BLaER1 (cell line): ENCODE measurements around the gene KCNA5.
A peak's percentile ranks its signal among the peaks of the same experiment; 100 is the strongest.

Source experiments
- H3K27ac ChIP-seq: shearing (Covaris generic); formaldehyde crosslinking; 2 replicates; pipeline ENCODE4 v1.8.1; 2022
- H3K27me3 ChIP-seq: shearing (Covaris generic); formaldehyde crosslinking; 2 replicates; pipeline ENCODE4 v1.8.1; 2022
- H3K36me3 ChIP-seq: shearing (Covaris generic); formaldehyde crosslinking; 2 replicates; pipeline ENCODE4 v1.8.1; 2022
- H3K4me1 ChIP-seq: shearing (Covaris generic); formaldehyde crosslinking; 2 replicates; pipeline ENCODE4 v1.8.1; 2022
- H3K4me2 ChIP-seq: shearing (Covaris generic); formaldehyde crosslinking; 2 replicates; pipeline ENCODE4 v1.8.1; 2022
- H3K4me3 ChIP-seq: shearing (Covaris generic); formaldehyde crosslinking; 2 replicates; pipeline ENCODE4 v1.8.1; 2022
- H3K9ac ChIP-seq: shearing (Covaris generic); formaldehyde crosslinking; 2 replicates; pipeline ENCODE4 v1.8.1; 2022
- H3K9me3 ChIP-seq: shearing (Covaris generic); formaldehyde crosslinking; 2 replicates; pipeline ENCODE4 v1.8.1; 2022
- H4K20me1 ChIP-seq: shearing (Covaris generic); formaldehyde crosslinking; 2 replicates; pipeline ENCODE4 v1.8.1; 2022
- Cebpa-rat ChIP-seq: shearing (Covaris generic); IDR thresholded peaks from 2 replicates; pipeline ENCODE4 v1.8.1; 2022

Gene KCNA5

GRCh38 chr12:5037795-5038357 lies 5.8 kb upstream of the KCNA5 start:
- H3K27me3 ChIP-seq, result no peaks in the 10 kb centered on the region

GRCh38 chr12:5038781-5039311 lies 4.8 kb upstream of the KCNA5 start:
- Histone ChIP-seq H3K4me1 (peaks cover 56% of the 10 kb centered on the region), H4K20me1 (no peaks in the 10 kb centered on the region), H3K36me3 (no peaks in the 10 kb centered on the region), H3K9ac (no peak overlapping the region), H3K4me2 (0 out of 2 replicates have a peak overlapping the region, but pooled peaks have one; percentile 10), H3K9me3 (no peaks in the 10 kb centered on the region), H3K27ac (no peak overlapping the region), H3K27me3 (no peaks in the 10 kb centered on the region), H3K4me3 (no peak overlapping the region)
- TF ChIP-seq Cebpa-rat, result no peak

More at GRCh38 chr12:5037795-5038357, 5.8 kb upstream of the KCNA5 start:
- Histone ChIP-seq H3K4me3 (no peak overlapping the region), H3K4me1 (peaks cover 51% of the 10 kb centered on the region), H3K9me3 (no peaks in the 10 kb centered on the region), H3K36me3 (no peaks in the 10 kb centered on the region), H4K20me1 (no peaks in the 10 kb centered on the region), H3K9ac (no peak overlapping the region), H3K4me2 (no peak overlapping the region), H3K27ac (no peak overlapping the region)
- no peak for TF ChIP-seq Cebpa-rat

GRCh38 chr12:5039815-5040214 lies 3.9 kb upstream of the KCNA5 start:
- H3K4me3 ChIP-seq, result no peak overlapping the region
- H3K27me3 ChIP-seq, result no peaks in the 10 kb centered on the region
- no peaks in the 10 kb centered on the region for H3K36me3 ChIP-seq
- H3K9me3 ChIP-seq, result peaks cover 6% of the 10 kb centered on the region
- peak overlapping the region; percentile 37; the same call in 1 of the 2 replicates for H3K4me2 ChIP-seq
- H3K4me1 ChIP-seq, result peaks cover 58% of the 10 kb centered on the region
- no peak for TF ChIP-seq Cebpa-rat
- no peak overlapping the region for H3K27ac ChIP-seq
- H3K9ac ChIP-seq, result no peak overlapping the region
- no peaks in the 10 kb centered on the region for H4K20me1 ChIP-seq

- Histone ChIP-seq H3K27me3 (no peaks in the 10 kb centered on the region), H3K4me2 (peak overlapping the region; percentile 37; the same call in 1 of the 2 replicates)
- TF ChIP-seq Cebpa-rat, result no peak
Observed at GRCh38 chr12:5040368-5040767, 3.3 kb upstream of the KCNA5 start.

GRCh38 chr12:5044420-5045295 lies 979 bp downstream of the KCNA5 start:
- Histone ChIP-seq H3K4me3 (peak overlapping the region; percentile 62), H3K27ac (peak overlapping the region; percentile 74), H3K9me3 (peaks cover 10% of the 10 kb centered on the region), H3K27me3 (no peaks in the 10 kb centered on the region), H3K36me3 (no peaks in the 10 kb centered on the region), H3K4me1 (peaks cover 96% of the 10 kb centered on the region), H4K20me1 (no peaks in the 10 kb centered on the region), H3K9ac (peak overlapping the region; percentile 54), H3K4me2 (peak overlapping the region; percentile 91)
- no peak for TF ChIP-seq Cebpa-rat

More at GRCh38 chr12:5040368-5040767, 3.3 kb upstream of the KCNA5 start:
- Histone ChIP-seq H3K9ac (no peak overlapping the region), H3K4me1 (peaks cover 61% of the 10 kb centered on the region), H3K4me3 (no peak overlapping the region), H3K27ac (no peak overlapping the region), H4K20me1 (no peaks in the 10 kb centered on the region), H3K36me3 (no peaks in the 10 kb centered on the region), H3K9me3 (peaks cover 10% of the 10 kb centered on the region)

- H3K4me3 ChIP-seq, result no peak overlapping the region
- peak overlapping the region; percentile 25; the same call in 1 of the 2 replicates for H3K9ac ChIP-seq
- no peaks in the 10 kb centered on the region for H3K27me3 ChIP-seq
- no peak for TF ChIP-seq Cebpa-rat
- H3K4me1 ChIP-seq, result peaks cover 96% of the 10 kb centered on the region
- H3K4me2 ChIP-seq, result peak overlapping the region; percentile 85
- H3K36me3 ChIP-seq, result no peaks in the 10 kb centered on the region
- peaks cover 10% of the 10 kb centered on the region for H3K9me3 ChIP-seq
- 0 out of 2 replicates have a peak overlapping the region, but pooled peaks have one; percentile 35 for H3K27ac ChIP-seq
- H4K20me1 ChIP-seq, result no peaks in the 10 kb centered on the region
Observed at GRCh38 chr12:5047094-5047493, 3.4 kb downstream of the KCNA5 start.

GRCh38 chr12:5047729-5048128 lies 4.0 kb downstream of the KCNA5 start:
- no peaks in the 10 kb centered on the region for H3K27me3 ChIP-seq
- H3K9ac ChIP-seq, result no peak overlapping the region
- H3K4me1 ChIP-seq, result peaks cover 96% of the 10 kb centered on the region
- no peak overlapping the region for H3K27ac ChIP-seq
- H3K4me2 ChIP-seq, result peak overlapping the region; percentile 85
- peaks cover 10% of the 10 kb centered on the region for H3K9me3 ChIP-seq
- TF ChIP-seq Cebpa-rat, result no peak
- H3K4me3 ChIP-seq, result no peak overlapping the region
- H3K36me3 ChIP-seq, result no peaks in the 10 kb centered on the region
- no peaks in the 10 kb centered on the region for H4K20me1 ChIP-seq

- Histone ChIP-seq H3K36me3 (no peaks in the 10 kb centered on the region), H3K4me1 (peaks cover 87% of the 10 kb centered on the region), H3K27me3 (no peaks in the 10 kb centered on the region), H3K9ac (no peak overlapping the region; the same call in 1 of the 2 replicates), H3K27ac (peak overlapping the region; percentile 2), H3K9me3 (no peaks in the 10 kb centered on the region), H3K4me3 (no peak overlapping the region), H3K4me2 (peak overlapping the region; percentile 85), H4K20me1 (no peaks in the 10 kb centered on the region)
- TF ChIP-seq Cebpa-rat, result no peak
Observed at GRCh38 chr12:5050542-5050941, 6.9 kb downstream of the KCNA5 start.

- Histone ChIP-seq H3K4me3 (peak overlapping the region; percentile 19; the same call in 1 of the 2 replicates), H3K9me3 (no peaks in the 10 kb centered on the region), H3K36me3 (no peaks in the 10 kb centered on the region), H3K9ac (peak overlapping the region; percentile 38; the same call in 1 of the 2 replicates), H3K4me2 (peak overlapping the region; percentile 85), H3K27me3 (no peaks in the 10 kb centered on the region), H3K27ac (peak overlapping the region; percentile 73), H3K4me1 (peaks cover 79% of the 10 kb centered on the region), H4K20me1 (no peaks in the 10 kb centered on the region)
- no peak for TF ChIP-seq Cebpa-rat
Observed at GRCh38 chr12:5051334-5051733, 7.7 kb downstream of the KCNA5 start.

GRCh38 chr12:5051913-5052312 lies 8.2 kb downstream of the KCNA5 start:
- peak overlapping the region; percentile 19 for H3K4me3 ChIP-seq
- H3K4me1 ChIP-seq, result peaks cover 73% of the 10 kb centered on the region
- peak overlapping the region; percentile 85 for H3K4me2 ChIP-seq
- no peaks in the 10 kb centered on the region for H4K20me1 ChIP-seq
- peak overlapping the region; percentile 38; the same call in 1 of the 2 replicates for H3K9ac ChIP-seq
- H3K27me3 ChIP-seq, result no peaks in the 10 kb centered on the region
- no peaks in the 10 kb centered on the region for H3K36me3 ChIP-seq
- H3K27ac ChIP-seq, result peak overlapping the region; percentile 73
- H3K9me3 ChIP-seq, result no peaks in the 10 kb centered on the region
- TF ChIP-seq Cebpa-rat, result no peak
